Parathyroid adenoma (tissue), 2 donors: Measurements from ENCODE around the gene P4HA2.

Source experiments
- H2AFZ ChIP-seq: fragments of 300-600 bp; sonication (generic); one replicate; pipeline ENCODE4 v1.7.0; 2017; ENCODE audit warnings: antibody characterized with exemption, mild to moderate bottlenecking
- H3K27ac ChIP-seq: fragments of 300-600 bp; sonication (generic); one replicate; pipeline ENCODE4 v1.7.0; 2017
- H3K27me3 ChIP-seq: fragments of 300-600 bp; sonication (generic); one replicate; pipeline ENCODE4 v1.7.0; 2017; ENCODE audit warnings: low read length; ENCODE audit not compliant: control insufficient read depth, insufficient read depth
- H3K36me3 ChIP-seq: fragments of 300-600 bp; sonication (generic); one replicate; pipeline ENCODE4 v1.7.0; 2017; ENCODE audit warnings: low read length; ENCODE audit not compliant: control insufficient read depth, insufficient read depth
- H3K4me1 ChIP-seq: fragments of 300-600 bp; sonication (generic); one replicate; pipeline ENCODE4 v1.7.0; 2017; ENCODE audit warnings: control low read depth
- H3K4me2 ChIP-seq: fragments of 300-600 bp; sonication (generic); one replicate; pipeline ENCODE4 v1.7.0; 2017; ENCODE audit warnings: low read length
- H3K4me3 ChIP-seq: fragments of 300-600 bp; sonication (generic); one replicate; pipeline ENCODE4 v1.7.0; 2017; ENCODE audit warnings: low read depth, low read length
- H3K79me2 ChIP-seq: fragments of 300-600 bp; sonication (generic); one replicate; pipeline ENCODE4 v1.7.0; 2017; ENCODE audit warnings: control low read depth
- H3K9ac ChIP-seq: fragments of 300-600 bp; sonication (generic); one replicate; pipeline ENCODE4 v1.7.0; 2017; ENCODE audit warnings: mild to moderate bottlenecking
- H3K9me3 ChIP-seq: fragments of 300-600 bp; sonication (generic); one replicate; pipeline ENCODE4 v1.7.0; 2017; ENCODE audit warnings: low read length; ENCODE audit not compliant: control insufficient read depth
- CTCF ChIP-seq: fragments of 300-600 bp; sonication (generic); IDR thresholded peaks from one replicate; pipeline ENCODE4 v1.7.0; 2017; ENCODE audit warnings: antibody characterized with exemption, mild to moderate bottlenecking
- donor health status: primary hyperparathyroidism.

The P4HA2 gene

GRCh38 chr5:132182359-132183040, 45.2 kb downstream of the P4HA2 start:
- Histone ChIP-seq H3K4me1 (no peaks in the 10 kb centered on the region), H3K4me3 (no peak overlapping the region), H3K27ac (no peak overlapping the region), H3K9ac (no peak overlapping the region), H3K27me3 (no peaks in the 10 kb centered on the region), H3K9me3 (no peaks in the 10 kb centered on the region), H3K4me2 (no peak overlapping the region), H3K36me3 (no peaks in the 10 kb centered on the region), H3K79me2 (no peaks in the 10 kb centered on the region), H2AFZ (no peak overlapping the region)
- TF ChIP-seq CTCF, result no peak

DNA sequence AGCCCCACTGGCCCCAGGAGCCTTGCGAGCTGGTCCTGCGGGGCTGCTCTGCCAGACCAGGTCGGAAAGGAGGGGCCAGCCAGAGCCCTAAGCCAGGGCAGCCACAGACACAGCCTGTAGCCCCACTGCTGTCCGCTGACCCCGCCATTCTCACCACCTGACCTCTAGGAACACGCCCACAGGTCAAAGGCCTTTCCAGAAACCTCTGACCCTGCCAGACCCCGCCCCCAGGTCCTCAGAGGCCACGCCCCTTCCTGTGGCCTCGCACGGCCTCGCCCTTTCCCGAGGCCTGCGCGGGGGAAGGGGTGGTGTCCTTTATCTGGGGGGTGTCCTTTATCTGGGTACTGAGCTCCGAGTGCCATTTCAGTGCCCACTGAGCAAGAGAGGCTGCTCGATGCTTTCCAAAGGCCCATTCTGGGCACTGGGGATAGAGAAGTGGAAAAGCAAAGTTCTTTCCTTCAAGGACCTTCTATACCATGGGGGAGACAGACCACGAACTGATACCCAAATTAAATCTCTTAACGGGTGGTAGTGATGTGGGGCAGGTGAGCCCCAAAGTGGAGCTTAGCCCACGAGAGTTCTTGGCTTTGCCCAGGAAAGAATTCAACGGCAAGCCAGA, 46.5 kb downstream of the P4HA2 start:
- Histone ChIP-seq H3K4me1 (no peaks in the 10 kb centered on the region), H3K27me3 (no peaks in the 10 kb centered on the region), H3K4me3 (no peak overlapping the region), H3K27ac (no peak overlapping the region), H3K9ac (no peak overlapping the region), H3K4me2 (no peak overlapping the region), H3K79me2 (no peaks in the 10 kb centered on the region), H3K9me3 (no peaks in the 10 kb centered on the region), H2AFZ (no peak overlapping the region), H3K36me3 (no peaks in the 10 kb centered on the region)
- no peak for TF ChIP-seq CTCF

GRCh38 chr5:132180134-132180745, 47.4 kb downstream of the P4HA2 start:
- peak; percentile 49 for TF ChIP-seq CTCF
- Histone ChIP-seq H3K9ac (no peak overlapping the region), H3K27ac (no peak overlapping the region), H3K4me3 (no peak overlapping the region), H3K27me3 (no peaks in the 10 kb centered on the region), H3K79me2 (no peaks in the 10 kb centered on the region), H3K4me1 (no peaks in the 10 kb centered on the region), H3K9me3 (no peaks in the 10 kb centered on the region), H3K36me3 (no peaks in the 10 kb centered on the region), H3K4me2 (no peak overlapping the region), H2AFZ (peak overlapping the region; percentile 19)

DNA sequence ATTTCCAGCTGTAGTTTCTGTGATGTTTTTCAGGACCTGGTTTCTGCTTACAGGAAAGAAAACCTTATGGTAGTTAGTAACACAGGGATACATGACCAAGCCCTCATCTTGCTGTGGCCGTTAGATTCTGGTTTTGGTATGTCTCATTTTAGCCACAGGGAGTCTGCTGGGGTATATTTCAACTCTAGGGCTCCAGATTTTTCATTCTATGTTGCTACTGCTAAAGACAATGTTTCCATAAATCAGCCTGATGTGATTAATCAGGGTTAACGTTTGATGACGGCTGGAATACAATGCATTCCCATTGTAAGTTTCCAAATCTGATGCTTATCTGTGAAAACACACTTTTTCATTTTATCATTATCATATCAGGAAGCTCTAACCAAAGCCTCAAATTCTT, 48.2 kb downstream of the P4HA2 start:
- H3K36me3 ChIP-seq, result no peaks in the 10 kb centered on the region
- no peak overlapping the region for H3K4me2 ChIP-seq
- no peaks in the 10 kb centered on the region for H3K27me3 ChIP-seq
- H3K9me3 ChIP-seq, result no peaks in the 10 kb centered on the region
- H3K4me3 ChIP-seq, result no peak overlapping the region
- no peak overlapping the region for H3K9ac ChIP-seq
- no peaks in the 10 kb centered on the region for H3K79me2 ChIP-seq
- H3K4me1 ChIP-seq, result no peaks in the 10 kb centered on the region
- no peak overlapping the region for H3K27ac ChIP-seq
- H2AFZ ChIP-seq, result no peak overlapping the region
- TF ChIP-seq CTCF, result no peak
